SU-DHL-6 (cell line): Measurements from ENCODE around the gene TEX38.

Source experiments
- CTCF ChIP-seq: fragments of 200-600 bp; sonication (generic); IDR thresholded peaks from one replicate; pipeline ENCODE4 v1.5.1; 2017; ENCODE audit warnings: antibody characterized with exemption, mild to moderate bottlenecking, low read length, moderate library complexity; ENCODE audit not compliant: insufficient read depth, poor library complexity, severe bottlenecking
- EZH2phosphoT487 ChIP-seq: fragments of 200-600 bp; sonication (generic), shearing (Covaris generic); conservative IDR thresholded peaks from 2 replicates; pipeline ENCODE4 v1.6.1; 2018; ENCODE audit warnings: mild to moderate bottlenecking, antibody characterized with exemption, low read length, moderate library complexity, mixed read lengths

GRCh38 chr1:46717654-46718053 is 46.0 kb downstream of the TEX38 start:
- TF ChIP-seq CTCF (no peak), EZH2phosphoT487 (no peak)
